SKM-1 (cell line): ENCODE results near the gene SLC24A4.

Source experiments
- DNase-seq: peaks from one replicate; lab custom pipeline; 2025; ENCODE audit not compliant: unreplicated experiment; lab: John Stamatoyannopoulos, UW

Gene SLC24A4

DNA sequence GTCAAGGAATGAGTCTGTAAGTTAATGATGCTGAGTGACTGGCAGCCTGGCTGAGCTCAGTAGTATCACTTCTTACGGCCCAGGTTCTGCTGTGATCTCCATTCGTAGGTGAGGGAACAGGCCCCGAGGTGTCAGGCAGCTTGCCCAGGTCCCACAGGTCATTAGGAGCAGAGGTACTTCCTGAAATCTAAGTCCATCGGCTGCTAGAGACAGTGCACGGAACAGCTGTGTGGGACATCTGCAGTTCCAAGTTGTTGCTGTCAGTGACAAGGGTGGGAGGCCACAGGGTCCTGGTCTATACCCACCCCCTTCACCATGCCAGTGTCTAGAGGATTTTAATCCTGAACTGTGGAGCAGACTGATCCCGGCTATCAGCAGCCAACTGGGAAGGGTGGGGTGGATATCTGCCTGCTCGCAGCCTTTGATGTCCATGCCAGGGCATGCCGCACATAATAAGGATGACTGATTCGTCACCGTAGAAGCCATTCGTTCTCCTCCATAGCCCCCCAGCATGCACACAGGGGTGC, 108.3 kb downstream of the SLC24A4 start:
- no peak for DNase-seq

DNA sequence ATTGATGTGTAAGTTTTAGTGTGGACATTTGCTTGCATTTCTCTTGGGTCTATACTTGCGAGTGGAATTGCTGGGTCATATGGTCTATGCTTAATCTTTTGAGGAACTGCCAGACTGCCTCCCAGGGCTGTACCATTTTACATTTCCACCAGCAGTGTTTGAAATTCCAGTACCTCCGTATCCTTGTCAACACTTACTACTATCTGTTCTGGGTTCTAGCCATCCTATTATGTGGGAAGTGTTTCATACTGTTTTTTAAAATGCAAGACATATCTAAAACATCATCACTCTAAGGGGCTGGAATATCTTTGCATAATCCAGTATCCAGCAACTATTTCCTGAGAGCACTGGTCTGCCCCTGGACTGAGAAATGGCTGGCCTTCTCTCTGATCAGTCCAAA, 110.4 kb downstream of the SLC24A4 start:
- DNase-seq = no peak

DNA sequence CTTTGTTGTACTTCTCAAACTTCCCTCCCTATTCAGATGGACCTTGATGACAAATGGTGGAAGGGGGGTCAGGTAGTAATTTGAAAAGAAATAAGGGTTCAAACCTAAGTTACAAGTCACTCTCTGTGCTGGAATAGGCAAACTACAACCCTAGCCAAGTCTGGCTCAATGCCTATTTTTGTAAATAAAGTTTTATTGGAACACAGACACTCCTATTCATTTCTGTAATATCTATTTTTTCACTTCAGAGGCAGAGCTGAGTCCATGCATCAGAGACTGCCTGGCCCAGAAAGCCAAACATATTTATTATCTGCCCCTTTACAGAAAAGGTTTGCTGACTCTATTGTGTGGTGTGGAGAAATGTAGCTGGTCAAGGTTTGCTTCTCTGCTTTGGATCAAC, 112.2 kb downstream of the SLC24A4 start:
- DNase-seq = no peak

DNA sequence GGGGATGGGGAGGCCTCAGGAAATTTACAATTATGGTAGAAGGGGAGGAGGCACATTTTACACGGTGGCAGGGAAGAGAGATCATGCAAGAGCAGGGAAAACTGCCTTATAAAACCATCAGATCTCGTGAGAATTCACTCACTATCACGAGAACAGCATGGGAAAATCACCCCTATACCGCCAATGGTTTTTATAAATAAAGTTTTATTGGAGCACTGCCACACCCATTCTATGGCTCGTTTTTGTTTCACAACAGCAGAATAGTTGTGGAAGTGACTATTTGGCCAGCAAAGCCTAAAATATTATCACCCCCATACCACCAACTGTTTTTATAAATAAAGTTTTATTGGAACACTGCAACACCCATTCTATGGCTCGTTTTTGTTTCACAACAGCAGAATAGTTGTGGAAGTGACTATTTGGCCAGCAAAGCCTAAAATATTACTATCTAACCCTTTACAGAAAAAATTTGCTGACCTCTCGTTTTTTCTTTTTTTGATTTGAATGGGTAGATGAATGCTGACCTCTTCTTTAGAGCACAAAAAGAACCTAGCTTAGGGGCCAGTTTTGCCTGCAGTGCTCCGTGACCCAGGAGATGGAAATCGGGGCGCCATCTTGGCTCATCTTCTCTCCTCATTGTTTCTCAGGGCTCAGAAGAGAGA, 113.3 kb downstream of the SLC24A4 start:
- DNase-seq = no peak

DNA sequence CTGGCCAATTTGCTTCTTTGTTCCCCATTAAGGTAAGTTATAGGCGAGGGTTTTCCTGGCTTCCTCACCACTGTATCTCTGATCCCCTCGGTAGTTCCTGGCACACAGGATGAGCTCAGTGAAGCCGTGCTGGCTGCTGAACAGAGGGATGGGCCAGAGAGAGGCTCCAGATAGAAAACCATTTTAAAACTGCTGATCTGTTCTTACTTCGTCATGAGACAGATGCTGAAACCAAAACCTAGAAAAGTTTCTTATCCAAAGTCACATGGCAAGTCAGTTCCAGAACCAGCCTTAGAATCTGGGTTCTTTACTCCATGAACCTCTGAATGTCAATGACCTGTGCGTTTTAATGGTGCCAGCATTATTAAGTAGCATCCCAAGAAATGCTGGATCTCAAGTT, 114.3 kb downstream of the SLC24A4 start:
- DNase-seq = no peak

DNA sequence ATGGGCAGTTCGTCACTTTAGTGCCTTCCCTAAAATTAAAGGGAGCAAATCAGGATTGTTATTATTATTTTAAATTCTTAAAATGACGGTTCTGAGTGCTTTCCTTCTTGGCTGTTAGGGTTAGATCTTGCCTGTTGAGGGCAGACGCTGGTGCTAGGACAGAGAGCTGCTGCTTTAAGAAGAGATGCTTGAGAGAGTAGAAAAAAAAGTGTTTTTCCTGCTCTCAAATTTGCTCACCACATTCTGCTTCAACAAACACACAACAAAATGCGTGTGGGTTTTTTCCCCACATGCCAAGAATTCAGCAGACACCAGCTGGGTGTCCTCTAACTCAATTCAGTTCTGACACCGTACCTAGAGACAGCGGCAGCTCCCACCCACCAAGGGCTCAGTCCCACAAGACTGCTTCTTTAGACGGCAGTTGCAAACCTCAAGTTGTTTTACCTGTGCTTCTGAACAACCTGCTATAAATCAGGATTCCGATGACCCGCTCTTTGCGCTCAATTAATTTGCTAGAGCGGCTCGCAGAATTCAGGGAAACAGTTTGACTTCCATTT, 114.8 kb downstream of the SLC24A4 start:
- no peak for DNase-seq

DNA sequence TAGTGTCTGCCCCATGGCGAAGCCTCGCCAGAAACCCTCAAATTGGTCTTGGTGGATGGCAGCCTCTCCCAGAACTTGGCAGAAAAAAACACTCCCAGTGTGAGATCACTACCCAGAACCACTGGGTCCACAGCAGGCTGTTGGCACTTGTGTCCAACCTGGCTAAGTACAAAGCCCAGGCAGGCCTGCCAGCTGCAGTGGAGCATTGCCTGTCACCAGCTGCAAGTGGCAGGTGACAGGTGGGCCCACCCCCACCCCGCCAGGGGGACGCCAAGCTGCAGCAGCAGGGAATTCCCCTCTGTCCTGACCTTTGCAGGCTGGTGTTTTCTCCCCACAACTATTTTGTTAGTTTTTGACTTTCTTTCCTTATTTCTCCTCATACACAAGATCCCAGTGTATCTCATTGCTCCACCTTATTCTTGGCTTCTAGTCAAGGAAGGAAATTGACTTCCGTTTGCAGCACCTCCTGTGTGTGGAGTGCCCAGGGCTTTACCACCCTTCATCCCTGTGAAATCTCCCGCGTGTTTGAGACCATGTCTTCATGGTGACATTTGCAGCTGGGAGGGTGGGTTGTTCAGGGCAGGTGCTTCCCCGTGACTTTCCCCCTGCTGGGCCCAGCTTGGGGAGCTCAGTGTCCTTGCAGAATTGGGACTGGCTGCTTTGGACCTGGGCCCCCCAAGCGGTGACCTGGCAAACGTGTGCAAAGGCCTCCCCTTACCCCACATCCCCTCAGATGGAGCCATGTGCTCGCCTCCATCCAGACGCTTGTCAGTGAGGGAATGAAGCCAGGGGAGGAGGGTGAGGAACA, 116.8 kb downstream of the SLC24A4 start:
- DNase-seq = no peak

DNA sequence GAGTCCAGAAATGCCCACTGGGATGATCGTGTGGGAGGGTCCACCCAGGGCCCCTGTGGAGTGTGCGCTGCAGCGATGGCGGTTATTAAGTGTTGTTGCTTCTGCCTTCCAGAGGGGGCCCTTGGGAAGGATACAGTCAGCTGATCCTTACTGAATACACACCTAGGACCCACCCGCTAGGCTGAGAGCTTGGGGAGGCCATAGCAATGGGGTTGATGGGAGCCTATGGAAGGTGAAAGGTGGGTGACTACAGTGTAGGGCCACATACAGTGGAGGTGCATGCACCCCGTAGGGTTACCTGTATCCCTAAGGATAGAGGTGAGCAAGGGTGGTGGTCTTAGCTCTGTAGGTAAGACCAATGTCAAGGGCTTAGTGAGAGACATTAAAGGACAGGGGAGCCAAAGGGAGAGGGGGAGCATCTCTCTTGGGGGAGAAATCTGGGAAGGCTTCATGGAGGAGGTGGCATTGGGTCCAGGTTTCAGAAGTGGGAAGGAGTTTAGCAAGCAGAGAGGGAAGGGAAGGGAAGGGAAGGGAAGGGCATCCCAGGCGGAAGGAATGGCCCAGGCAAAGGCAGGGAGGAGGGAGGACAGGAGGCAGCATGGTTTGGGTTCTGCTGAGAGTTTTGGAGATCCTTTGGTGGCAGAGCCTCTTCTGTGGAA, 117.5 kb downstream of the SLC24A4 start:
- DNase-seq = no peak

DNA sequence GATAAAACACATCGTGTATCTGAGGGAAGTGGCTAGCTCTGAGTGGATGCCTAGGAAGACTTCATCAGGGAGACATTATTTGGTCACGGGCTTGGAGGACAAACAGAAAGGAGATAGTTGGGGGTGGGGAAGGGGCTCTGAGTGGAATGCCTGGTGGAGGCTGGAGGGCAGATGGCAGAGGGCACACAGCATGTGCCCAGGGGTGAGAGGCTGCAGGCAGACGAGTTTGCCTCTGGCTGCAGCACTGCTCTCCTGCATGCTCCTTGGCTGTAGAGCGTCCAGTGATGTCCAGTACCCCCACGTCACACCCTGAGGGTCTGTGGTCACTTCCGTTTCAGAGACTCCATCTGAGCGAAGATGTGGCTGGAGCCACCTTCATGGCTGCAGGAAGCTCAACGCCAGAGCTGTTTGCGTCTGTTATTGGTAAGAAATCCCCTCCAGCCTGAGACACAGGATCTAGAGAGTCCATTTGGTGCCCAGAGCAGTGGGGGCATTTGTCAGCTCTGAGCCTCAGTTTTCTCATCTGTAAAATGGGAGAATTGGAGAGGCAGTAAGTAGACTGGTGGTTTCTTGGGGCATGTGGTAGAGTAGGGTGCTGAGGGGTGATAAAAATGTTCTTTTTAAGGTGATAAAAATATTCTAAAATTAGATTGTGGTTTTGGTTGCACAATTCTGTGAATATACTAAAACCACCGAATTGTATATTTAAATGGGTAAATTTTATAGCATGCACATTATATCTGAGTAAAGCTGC, 119.0 kb downstream of the SLC24A4 start:
- DNase-seq = no peak

DNA sequence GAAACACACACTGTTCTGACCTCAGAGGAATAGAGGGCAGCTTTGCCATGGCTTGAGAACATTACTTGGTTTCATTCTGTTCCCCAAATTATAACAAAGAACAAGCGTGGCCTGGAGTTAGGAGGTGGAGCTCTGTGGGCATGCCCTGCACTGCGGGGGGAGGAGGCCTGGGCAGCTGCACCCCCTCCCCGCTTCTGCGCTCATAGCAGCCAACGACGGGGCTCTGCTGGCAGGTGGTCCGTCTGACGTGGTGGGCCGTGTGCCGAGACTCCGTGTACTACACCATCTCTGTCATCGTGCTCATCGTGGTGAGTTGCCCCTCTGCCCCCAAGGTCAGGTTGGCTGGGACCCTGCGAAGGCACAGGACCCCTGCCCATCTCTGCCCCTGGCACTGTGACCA, 120.2 kb downstream of the SLC24A4 start:
- DNase-seq = no peak

DNA sequence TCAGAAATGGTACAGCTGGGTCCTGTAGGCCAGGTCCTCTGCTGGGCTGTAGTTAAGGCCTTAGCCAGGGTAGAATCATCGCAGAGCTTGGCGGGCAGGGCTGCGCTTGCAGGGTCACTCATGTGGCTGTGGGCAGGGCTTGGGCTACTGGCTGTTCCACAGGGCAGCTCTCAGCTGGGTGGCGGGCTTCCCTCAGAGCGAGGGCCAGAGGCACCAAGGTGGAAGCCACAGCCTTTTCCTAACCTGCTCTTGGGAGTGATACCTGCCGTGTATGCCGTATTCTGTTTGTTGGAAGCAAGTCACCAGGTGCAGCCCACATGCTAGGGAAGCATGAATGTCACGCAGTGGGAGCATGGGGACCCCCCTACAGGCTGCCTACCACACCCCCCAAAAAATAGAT, 120.8 kb downstream of the SLC24A4 start:
- DNase-seq = no peak

DNA sequence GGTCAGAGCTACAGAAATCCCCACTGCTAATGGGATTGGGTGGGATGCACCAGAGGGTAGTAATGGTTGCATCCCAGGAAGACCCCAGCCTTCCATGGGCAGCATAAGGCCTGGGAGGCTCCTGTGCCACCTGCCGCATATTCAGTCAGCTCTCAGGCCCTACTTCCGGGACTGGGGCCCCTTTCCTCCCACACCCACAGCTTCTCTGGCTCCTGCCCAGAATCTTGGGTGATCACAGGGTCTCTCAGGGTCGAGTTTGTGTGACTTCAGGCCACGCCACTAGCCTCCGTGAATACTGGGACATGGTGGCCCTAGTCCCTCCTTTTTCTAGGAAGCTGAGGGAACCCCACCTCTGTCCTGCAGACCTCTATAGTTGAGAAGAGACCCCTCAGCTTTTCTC, 123.8 kb downstream of the SLC24A4 start:
- DNase-seq = no peak

DNA sequence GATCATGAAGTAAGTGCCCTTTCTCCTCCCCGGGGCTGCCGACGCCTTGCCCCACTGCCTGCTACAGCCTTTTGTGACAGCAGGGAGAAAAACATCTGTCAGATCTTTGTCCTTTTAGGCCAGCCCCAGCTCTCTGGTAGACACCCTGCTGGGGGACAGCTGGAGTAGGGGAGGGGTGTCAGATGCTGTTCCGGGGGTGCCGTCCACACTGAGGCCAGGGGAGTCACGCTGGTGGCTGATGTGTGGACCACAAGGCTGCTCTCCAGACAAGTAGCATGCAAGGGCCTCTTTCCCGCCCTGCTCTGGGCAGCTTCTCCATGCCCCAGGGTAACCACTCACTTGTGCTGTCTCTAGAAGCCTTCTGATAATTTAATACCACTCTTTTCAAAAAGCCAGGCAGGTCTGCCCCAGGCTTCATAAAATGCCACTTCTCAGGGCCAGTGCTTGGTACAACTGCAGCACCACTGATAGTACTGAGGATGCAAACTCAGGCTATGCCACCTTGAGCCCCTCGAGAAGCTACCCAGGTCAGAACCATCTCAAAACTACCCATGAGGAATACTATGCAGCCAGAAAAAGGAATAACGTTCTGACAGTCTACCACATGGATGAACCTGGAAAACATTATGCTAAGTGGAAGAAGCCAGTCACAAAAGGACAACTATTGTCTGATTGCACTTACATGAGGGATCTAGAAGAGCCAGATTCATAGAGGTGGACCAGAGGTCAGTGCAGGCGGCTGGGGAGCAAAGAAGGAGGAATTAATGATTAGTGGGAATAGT, 124.6 kb downstream of the SLC24A4 start:
- DNase-seq = no peak

DNA sequence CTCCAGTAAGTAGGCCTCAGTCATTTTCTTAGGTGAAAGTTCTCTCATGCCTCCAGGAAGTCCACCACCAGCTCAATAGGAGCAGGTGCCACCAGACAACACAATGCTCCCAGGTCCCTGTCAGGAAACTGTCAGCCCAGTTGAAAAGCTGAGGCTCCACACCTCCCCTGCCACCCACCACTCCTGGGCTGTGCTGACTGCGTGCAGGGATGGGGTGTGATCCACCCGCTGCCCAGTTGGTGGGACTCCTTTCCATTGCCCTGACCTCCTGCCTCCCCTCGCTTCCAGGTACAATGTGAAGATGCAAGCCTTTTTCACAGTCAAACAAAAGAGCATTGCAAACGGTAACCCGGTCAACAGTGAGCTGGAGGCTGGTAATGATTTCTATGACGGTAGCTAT, 125.8 kb downstream of the SLC24A4 start:
- DNase-seq = no peak

DNA sequence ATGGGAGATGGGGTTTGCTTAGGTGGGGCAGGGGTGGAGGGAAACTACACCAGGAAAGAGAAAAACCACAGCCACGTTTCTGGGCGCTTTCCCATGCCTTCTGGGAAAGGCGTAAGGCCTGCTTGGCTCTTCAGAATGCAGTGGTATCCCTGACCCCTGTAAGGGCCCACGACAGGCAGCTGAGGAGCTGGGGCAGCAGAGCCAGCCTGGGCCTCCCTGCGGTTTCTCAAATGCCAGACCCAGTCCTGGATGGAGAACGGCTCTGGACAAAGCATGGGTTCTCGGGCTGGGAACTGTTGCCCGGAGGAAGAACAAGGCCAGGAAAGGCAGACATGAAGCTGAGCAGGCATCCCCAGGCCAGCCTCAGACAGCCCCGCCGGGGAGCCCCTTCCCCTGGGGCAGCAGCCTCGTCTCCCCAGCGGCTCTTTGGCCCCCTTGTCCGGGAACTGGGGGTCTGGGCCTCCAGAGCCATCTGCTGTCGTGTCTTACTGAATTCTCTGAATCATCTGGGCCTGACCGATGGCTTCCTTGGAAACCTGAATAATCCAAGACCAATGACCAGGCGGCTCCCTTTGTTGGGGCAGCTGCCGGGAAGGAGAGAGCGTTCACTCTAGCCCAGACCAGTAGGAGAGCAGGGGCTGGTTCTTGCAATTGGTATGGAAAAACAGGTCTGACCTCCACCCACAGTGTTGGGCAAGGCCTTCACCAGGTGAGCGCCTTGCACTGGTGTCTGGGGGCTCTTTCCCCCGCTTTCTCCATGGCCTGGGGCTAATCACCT, 126.6 kb downstream of the SLC24A4 start:
- no peak for DNase-seq

DNA sequence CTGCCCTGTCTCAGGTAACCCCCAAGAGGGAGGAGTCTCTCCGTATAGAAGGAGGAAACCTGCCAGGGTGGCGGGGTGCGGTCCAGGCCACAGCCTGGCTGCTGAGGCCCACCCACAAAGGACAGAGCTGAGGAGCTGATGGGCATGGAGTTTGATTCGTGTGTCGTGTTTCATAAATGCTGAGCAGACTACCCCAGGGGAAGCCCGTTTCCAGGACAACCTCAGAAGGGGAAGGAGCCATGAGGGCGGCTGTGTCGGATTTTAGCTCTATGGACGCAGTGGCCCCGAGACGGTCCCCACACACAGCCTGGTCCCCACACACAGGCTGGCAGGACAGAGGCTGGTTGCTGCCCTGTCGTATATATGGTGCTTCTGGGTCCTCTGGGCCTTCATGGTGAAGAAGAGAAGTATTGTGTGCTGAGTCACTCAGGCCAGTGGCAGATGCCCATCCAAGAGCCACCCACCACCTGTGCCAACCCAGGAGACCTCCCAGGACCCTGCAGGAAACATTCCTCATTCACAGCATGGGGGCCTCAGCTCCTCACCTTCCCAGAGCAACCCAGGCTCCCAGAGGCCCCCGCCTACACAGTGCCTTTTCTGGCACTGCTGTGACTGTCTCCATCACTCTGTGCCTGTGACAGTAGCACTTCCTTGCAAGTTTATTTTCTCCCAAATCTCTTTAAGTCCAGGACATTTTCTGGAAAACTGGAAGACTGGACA, 127.5 kb downstream of the SLC24A4 start:
- no peak for DNase-seq

DNA sequence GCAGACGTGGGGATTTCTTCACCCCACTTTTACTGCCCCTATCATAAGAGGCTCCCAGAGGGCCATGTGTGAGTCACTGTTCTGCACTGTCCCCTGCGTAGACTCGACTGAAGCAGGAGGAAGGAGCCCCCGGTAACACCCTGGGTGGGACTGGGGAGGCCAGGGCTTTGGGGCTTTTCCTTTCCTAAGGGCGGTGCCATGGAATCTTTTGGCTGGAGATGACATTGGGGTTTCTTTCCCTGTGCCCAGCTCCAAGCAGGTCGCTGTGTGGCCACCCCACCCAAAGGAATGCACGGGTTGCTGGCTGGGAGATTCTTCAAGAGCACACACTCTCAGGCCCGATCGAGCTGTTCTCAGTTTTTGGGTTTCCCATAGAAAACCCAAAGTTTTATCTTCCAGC, 128.3 kb downstream of the SLC24A4 start:
- DNase-seq = no peak

DNA sequence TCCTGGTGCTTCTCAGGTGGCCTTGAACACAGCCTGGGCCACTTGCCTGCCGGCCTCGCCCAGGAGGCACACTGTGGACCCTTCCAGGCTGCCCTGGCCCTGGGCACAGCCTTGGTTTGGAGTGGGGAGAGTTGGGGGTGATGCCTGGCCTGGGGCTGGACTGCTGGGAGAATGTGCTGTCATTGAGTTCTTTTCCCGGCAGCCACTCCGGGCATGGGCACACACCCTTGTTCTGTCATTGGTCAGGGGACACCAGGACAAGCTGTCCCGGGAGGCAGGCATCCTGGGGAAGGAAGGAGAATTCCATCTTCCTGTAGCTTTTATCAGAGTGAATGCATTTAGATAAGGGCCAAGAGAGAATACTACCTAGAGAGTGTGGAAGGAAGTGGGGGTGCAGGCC, 128.8 kb downstream of the SLC24A4 start:
- no peak for DNase-seq

DNA sequence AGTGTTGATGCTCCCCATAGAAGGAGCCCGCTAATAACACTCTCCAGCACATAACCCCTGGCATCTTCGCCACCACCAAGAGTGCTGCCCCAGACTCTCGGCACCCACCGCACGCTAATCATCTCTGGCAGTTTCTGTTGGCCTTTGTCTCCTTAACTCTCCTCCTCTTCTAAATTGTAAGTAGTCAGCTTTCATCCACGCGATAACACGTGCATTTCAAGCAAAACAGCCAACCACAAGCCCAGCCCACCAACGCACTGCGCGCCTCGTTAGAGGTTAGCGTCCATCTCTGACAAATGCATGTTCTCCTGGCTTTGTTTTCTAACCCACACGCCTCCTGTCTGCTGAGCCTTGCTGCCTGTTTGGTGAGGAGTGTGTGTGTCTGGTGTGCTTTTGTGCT, 129.5 kb downstream of the SLC24A4 start:
- DNase-seq = no peak
